Left kidney (tissue), 2 donors: ENCODE measurements around the gene PCSK1. TPM values are rescaled to one million over a fixed set of nuclear protein-coding genes. Genes with fewer than 3 reads are reported as not detected.
A peak's percentile ranks its signal among the peaks of the same experiment; 100 is the strongest.
"Not testable (repeated sequence)": the region's sequence is repeated elsewhere in the genome, so short reads cannot be mapped to it uniquely, and the experiment has no call there.

Experiments
- DNase-seq: peaks from one replicate; pipeline ENCODE4 v3.0.0-alpha.2; 2013
- polyA plus RNA-seq: library from polyadenylated mRNA; unstranded; fragments of 120-200 nt; gene quantifications from one replicate; pipeline ENCODE4 v1.2.1, GENCODE V29; 2013; ENCODE audit not compliant: insufficient read length

The PCSK1 gene
- polyA plus RNA-seq, 1 donor = 0.38 TPM

DNA sequence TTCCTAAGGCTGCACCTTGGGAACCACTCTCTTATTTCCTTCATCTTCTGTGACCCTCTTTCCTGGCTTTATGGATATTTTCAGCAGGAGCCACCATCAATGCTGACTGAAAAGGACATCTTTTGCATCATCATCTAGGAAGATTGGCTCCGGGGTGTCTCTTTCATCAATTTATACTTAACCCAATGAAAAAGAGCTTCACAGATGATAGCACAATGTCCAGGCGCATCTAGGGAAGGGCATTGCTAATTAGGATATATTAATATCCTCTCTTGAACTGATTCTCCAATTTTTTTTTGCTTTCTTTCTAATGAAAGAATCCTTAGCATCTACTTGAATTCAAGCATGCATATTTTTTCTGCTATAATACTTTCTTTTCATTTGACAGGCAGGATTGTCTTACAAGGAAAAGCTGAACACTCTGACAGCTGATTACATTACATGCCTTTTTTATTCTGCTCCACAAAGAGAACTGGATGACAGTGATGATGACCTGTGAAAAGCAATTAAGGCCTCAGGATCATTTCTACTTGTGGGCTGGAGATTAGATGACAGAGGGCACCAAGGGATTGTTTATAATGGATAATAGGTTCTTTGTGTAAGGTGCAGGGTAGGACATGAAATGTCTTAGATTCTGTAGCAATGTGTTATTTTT is 60.2 kb downstream of the PCSK1 start:
- DNase-seq = no peak

DNA sequence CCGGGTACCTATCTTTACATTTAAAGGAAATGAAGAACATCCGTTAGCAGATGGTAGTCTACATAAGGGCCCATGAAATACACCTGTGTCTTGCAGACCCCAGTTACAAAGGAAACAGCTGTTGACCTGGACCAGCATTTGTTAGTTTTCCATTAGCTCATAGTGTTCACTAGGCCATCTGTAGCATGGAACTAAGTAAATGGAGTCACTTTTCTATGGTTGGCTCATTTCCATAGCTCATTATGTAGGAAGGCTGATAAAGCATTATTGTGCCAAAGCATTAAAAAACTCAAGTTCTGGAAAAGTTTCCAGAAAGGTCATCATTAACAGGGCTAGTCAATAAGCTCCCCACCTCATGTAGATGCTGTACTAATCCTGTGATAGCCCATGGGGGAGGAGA is 62.1 kb downstream of the PCSK1 start:
- no peak for DNase-seq

DNA sequence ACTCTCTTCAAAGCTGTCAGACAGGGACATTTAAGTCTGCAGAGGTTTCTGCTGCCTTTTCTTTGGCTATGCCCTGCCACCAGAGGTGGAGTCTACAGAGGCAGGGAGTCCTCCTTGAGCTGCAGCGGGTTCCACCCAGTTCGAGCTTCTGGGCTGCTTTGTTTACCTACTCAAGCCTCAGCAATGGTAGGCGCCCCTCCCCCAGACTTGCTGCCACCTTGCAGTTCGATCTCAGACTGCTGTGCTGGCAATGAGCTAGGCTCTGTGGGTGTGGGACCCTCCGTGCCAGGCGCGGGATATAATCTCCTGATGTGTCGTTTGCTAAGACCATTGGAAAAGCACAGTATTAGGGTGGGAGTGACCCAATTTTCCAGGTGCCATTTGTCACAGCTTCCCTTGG is 65.7 kb downstream of the PCSK1 start:
- not testable (repeated sequence) for DNase-seq

DNA sequence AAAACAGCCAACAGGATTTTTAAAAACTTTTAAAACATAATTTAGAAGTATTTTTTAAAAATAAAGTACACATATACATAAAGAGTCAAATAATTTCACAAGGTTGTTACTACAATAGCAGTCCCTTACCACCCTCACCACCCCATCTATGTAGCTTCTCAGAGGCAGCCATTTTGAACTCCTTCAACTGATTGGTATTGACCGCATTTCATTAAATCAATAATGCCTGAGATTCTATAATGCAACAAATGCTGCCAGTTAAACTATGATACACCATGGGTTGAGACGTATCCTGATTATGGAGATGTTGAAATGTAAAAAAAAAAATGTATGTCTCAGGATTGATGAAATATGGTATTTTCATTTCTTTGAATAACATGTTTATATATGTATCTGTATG is 78.8 kb downstream of the PCSK1 start:
- DNase-seq = no peak

DNA sequence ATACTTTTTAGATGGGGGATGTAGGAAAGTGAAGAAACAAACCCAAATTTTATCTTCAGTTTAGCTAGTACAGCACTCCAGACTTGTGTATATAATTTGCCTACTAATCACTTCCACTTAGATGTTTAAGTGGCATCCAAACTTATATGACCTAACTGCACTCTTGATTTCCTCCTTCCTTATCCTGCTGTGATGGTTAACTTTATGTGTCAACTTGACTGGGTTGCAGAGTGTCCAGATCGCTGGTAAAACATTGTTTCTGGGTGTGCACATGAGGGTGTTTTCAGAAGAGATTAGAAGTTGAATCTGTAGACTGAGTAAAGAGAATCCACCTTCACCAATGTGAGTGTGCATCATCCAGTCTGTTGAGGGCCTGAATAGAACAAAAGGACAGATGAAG is 79.8 kb downstream of the PCSK1 start:
- no peak for DNase-seq

DNA sequence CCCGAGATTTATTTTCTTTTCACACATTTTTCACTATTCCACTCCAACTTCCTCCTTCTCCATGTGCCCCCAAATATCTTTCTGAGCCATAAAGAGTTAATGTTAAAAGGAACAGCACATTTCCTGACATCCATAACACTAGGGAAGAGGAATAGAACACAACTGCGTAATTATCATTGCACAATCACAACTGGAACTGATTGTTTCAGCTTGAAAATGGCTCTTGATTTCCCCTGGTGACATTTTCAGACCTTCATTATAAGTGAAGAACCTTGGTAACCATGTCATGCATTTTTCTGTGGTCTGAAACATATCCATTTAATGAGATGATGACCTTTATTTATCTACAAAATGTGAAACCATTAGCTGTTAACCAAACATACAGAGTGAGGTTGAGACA is 82.4 kb downstream of the PCSK1 start:
- no peak for DNase-seq

DNA sequence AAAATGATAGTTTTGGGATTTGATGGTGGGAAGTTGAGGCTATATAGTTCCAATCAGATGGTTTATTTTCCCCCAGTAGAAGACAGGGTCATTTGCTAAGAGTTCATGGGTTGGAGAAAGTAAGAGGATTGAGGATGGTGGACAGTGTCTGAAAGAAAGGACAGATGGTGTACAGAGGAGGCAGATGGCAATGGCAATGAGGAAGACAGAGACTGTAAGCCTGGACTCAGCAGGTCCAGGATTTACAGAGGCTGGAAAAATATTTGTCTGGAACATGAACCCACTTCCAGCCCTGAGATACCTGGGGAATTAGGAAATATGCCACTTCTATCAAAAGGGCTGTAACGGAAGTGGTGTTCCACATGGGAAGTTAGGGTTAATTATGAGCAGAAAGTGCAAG is 84.5 kb downstream of the PCSK1 start:
- no peak for DNase-seq

DNA sequence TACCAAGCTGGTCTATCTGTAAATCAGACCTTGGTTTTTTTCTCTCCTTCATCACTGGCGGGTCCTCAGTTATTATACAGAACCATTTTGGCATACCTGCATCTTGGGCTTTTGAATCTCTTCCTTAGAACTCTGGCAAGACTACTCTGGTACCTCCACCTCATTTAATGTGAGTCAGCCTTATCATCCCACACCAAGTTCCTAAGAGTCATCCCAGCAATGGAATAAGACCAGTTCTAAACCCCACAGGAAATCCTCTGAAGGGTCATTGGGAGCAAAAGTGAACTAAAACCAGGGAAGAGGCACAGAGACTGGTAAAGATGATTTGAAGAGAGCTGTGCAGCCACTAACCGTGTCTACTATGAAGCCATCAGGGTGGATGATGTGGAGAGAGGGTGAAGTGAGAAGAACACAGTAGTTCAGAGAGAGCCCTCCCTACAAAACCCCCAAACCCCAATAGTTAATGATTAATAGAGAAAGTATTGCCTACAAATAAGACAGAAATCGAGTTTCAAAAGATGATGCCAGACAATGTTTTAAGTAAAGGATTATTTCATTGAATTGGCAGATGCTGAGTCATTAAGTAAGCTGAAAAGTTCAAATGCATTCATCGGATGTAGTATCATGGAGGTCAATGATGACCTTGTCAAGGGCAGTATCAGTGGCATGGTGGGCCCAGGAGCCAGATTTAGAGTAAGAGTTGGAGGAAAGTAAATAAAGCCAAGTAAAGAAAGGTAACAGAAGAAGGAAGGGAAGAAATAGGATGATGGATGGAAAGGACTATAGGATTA is 85.4 kb downstream of the PCSK1 start:
- DNase-seq = no peak

DNA sequence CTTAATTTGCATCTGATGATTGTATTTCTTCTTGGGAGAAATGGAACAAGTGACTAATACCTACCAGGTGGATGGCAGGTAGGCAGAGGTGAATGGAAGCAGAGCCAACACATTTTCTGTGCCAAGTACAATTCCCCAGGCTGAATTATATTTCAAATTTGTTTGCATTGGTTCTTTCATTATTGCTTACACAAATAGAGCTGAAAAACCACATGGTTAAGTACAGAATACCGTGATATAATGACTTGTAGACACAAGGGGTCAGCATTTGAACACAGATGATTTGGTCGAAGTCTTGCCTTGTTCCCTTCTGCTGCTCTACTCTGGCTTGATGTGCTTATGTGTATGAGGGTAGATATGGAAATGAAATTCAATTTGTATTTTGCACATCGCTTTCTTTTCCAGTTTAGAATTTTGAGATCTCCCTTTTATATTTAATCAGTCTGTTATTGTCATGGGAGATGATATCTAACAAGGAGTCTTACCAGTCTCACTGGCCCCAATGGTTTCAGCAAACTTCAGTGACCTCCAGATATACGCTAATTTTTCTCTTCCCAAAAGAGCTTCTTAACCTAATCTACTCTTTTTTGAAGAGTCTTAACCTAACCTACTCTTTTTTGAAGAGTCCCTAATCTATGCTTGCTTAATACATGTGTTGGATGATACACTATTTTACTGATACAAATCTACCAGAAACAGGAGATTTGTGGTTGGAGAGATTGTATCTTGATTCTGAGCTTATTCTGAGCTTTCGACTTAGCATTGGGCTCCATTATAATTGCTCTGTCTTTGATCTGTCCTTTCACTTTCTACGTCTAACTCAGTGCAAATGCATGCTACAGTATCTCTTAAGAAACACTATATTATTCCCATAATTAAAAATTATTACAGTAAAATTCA is 88.1 kb downstream of the PCSK1 start:
- DNase-seq = peak; percentile 27

DNA sequence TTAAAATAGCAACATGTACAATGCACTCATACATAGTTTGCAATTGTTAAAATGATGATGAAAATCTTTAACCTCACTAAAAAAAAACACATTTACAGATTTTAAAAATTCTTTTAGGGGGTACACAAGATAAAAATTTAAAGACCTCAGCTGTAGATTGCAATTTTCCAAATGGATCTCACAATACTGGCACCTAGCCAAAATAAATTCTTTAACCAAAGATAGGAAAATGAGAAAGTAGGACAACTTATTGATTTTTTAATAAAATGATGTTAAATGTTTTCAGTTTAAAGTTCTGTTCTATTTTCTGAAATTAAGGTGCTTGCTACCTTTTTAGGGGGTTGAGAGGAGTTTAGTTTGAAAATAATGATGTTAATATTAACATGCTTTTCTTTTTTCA is 90.0 kb downstream of the PCSK1 start:
- no peak for DNase-seq

DNA sequence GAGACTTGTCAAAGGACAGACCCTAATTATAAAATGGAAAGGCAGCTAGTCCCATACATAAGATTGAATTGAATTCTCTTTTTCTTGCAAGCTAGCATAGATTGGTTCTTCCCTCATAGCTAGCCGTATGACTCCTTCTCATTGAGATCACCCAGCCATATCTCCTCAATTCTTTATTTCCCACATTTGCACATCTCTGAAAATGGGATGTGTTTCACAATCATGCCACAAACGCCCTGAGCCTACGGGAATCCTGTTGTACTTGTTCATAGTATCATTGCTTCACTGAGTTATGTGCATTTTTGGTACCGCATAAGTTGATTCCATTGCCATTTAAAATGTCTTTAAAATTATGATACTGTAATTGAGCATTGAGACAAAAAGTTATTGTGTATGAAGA is 90.5 kb downstream of the PCSK1 start:
- DNase-seq = no peak

Other genes starting within 250 kb of the PCSK1 start
- gene CAST, start 229.1 kb upstream of the PCSK1 start, polyA plus RNA-seq = 138 TPM